SIG-M5 treated with dmso at 0.1 percent for 504 hours (cell line): Measurements from ENCODE around the gene PCDHGA11.
"Not testable (repeated sequence)": the region's sequence is repeated elsewhere in the genome, so short reads cannot be mapped to it uniquely, and the experiment has no call there.

Experiments used
- DNase-seq: peaks from one replicate; lab custom pipeline; 2025; ENCODE audit not compliant: unreplicated experiment; lab: John Stamatoyannopoulos, UW

The PCDHGA11 gene

GRCh38 chr5:141420855-141421488, at the start of gene PCDHGA11:
Gene PCDHGA11 (plus strand): TSS chr5:141421051. CDS start chr5:141421228, 177 bp downstream.
- DNase-seq, result no peak

DNA sequence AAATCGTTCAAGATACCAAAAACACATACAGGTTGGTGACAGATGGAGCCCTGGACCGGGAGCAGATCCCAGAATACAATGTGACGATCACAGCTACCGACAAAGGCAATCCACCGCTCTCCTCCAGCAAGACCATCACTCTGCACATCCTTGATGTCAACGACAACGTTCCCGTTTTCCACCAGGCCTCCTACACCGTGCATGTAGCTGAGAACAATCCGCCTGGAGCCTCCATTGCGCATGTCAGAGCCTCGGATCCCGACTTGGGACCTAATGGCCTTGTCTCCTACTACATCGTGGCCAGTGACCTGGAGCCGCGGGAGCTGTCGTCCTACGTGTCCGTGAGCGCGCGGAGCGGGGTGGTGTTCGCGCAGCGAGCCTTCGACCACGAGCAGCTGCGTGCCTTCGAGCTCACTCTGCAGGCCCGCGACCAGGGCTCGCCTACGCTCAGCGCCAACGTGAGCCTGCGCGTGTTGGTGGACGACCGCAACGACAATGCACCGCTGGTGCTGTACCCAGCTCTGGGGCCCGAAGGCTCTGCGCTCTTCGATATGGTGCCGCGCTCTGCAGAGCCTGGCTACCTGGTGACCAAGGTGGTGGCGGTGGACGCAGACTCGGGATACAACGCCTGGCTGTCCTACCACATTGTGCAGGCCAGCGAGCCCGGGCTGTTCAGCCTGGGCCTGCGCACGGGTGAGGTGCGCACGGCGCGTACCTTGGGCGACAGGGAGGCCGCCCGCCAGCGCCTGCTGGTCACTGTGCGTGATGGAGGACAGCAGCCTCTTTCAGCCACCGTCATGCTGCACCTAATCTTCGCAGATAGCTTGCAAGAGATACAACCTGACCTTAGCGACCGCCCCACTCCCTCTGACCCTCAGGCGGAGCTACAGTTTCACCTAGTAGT, 49.0 kb upstream of the PCDHGA11 start:
- no peak for DNase-seq

DNA sequence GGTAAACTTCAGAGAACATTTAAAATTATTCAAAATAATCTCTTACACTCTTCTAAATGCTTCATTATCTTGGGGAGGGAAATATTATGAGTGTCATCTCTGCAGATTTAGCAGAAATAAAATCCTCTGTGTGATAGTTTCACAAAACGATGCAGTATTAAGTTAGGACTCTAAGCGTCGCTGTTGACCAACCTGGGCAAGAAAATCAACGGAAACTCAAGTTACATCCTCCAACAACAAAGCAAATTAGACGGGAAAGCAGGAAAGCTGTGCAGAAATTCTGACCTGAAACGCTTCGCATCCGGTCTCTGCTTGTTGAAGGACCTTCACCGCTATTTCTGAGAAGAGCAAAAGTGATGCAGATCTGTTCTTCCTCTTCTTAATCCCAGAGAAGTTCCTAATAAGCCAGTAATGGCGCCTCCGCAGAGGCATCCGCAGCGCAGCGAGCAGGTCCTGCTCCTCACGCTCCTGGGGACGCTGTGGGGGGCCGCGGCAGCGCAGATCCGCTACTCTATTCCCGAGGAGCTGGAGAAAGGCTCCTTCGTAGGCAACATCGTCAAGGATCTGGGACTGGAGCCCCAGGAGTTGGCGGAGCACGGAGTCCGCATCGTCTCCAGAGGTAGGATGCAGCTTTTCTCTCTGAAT, 47.1 kb upstream of the PCDHGA11 start, which contains the start of gene PCDHGA6:
TSS of gene PCDHGA6 (plus strand) at position 219 of the 645 bp plus-strand sequence. CDS start at position 412, 193 bp downstream.
- no peak for DNase-seq

GRCh38 chr5:141374627-141375026, 46.2 kb upstream of the PCDHGA11 start:
- no peak for DNase-seq

GRCh38 chr5:141375444-141376155, 45.3 kb upstream of the PCDHGA11 start:
- not testable (repeated sequence) for DNase-seq

DNA sequence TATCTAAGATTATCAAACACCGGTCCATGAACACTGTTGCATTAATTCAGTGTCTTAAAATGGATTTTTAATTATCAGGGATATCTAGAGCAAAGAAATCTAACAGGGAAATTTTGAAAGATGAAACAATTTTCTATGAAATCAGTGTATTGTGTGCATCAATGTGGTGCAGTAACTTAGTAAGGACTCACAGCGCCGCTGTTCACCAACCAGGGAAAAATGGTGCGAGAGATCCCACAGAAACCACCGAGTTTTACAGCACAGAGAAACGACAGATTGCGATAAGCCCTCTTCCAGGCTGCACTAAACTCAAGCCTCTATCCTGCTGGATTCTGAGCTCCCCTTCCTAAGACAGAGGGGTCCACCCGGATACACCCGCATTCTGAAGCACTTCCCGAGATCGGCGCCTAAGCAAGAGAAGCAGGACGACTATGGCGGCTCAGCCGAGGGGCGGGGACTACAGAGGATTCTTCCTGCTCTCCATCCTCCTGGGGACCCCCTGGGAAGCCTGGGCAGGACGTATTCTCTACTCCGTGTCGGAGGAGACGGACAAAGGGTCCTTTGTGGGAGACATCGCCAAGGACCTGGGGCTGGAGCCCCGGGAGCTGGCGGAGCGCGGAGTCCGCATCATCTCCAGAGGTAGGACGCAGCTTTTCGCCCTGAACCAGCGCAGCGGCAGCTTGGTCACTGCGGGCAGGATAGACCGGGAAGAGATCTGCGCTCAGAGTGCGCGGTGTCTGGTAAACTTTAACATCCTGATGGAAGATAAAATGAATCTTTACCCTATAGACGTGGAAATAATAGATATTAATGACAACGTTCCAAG, 38.2 kb upstream of the PCDHGA11 start, which contains the start of gene PCDHGA7:
TSS of gene PCDHGA7 (plus strand) at position 274 of the 826 bp plus-strand sequence. CDS start at position 432, 158 bp downstream.
- no peak for DNase-seq

DNA sequence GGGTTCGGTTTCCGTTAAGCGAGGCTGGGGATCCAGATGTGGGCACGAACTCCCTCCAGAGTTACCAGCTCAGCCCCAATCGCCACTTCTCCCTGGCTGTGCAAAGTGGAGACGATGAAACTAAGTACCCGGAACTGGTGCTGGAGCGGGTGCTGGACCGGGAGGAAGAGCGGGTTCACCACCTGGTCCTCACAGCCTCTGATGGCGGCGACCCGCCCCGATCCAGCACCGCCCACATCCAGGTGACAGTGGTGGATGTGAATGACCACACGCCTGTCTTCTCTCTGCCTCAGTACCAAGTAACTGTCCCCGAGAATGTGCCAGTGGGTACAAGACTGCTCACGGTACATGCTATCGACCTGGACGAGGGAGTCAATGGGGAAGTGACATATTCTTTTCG, 37.5 kb upstream of the PCDHGA11 start:
- DNase-seq, result no peak

DNA sequence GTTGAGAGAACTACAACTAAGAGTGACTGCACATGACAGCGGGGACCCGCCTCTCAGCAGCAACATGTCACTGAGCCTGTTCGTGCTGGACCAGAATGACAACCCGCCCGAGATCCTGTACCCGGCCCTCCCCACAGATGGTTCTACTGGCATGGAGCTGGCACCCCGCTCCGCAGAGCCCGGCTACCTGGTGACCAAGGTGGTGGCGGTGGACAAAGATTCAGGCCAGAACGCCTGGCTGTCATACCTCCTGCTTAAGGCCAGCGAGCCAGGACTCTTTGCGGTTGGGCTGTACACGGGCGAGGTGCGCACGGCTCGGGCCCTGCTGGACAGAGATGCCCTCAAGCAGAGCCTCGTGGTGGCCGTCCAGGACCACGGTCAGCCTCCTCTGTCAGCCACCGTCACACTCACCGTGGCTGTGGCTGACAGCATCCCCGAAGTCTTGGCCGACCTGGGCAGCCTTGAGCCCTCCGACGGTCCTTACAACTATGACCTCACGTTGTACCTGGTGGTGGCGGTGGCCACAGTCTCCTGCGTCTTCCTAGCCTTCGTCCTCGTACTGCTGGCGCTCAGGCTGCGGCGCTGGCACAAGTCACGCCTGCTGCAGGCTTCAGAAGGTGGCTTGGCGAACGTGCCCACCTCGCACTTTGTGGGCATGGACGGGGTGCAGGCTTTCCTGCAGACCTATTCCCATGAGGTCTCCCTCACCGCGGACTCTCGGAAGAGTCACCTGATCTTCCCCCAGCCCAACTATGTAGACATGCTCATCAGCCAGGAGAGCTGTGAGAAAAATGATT, 36.2 kb upstream of the PCDHGA11 start:
- DNase-seq, result no peak

- not testable (repeated sequence) for DNase-seq
Observed at GRCh38 chr5:141387557-141388311, 33.1 kb upstream of the PCDHGA11 start, which contains the start of gene PCDHGB4. Gene PCDHGB4 (plus strand): TSS chr5:141387698. CDS start chr5:141387885, 187 bp downstream.

- DNase-seq, result no peak
Observed at GRCh38 chr5:141388661-141389060, 32.2 kb upstream of the PCDHGA11 start.

GRCh38 chr5:141389153-141390042, 31.5 kb upstream of the PCDHGA11 start:
- DNase-seq, result no peak

DNA sequence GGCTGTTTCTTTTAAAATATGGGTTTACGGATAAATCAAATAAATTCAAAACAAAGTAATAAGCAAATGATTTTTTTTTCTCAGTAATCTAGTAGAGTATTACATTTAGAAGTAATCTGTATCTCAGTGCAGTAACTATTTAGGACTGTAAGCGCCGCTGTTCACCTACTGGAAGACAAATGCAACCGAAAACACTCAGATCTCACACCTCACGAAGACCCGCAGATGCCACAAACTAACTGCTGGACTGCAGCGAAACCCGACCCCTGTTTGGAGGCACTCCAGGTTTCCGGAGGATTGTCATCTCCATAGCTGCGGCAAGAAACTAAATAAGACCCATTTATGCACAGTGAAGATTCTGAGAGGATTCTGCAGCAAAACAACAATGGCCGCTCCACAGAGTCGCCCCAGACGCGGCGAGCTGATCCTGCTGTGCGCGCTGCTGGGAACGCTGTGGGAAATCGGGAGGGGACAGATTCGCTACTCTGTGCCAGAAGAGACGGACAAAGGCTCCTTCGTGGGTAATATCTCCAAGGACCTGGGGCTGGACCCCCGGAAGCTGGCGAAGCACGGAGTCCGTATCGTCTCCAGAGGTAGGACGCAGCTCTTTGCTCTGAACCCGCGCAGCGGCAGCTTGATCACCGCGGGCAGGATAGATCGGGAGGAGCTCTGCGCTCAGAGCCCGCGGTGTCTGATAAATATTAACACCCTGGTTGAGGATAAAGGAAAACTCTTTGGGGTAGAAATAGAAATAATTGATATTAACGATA, 28.2 kb upstream of the PCDHGA11 start, which contains the start of gene PCDHGA8:
TSS of gene PCDHGA8 (plus strand) at position 205 of the 770 bp plus-strand sequence. CDS start at position 386, 181 bp downstream.
- DNase-seq, result no peak

DNA sequence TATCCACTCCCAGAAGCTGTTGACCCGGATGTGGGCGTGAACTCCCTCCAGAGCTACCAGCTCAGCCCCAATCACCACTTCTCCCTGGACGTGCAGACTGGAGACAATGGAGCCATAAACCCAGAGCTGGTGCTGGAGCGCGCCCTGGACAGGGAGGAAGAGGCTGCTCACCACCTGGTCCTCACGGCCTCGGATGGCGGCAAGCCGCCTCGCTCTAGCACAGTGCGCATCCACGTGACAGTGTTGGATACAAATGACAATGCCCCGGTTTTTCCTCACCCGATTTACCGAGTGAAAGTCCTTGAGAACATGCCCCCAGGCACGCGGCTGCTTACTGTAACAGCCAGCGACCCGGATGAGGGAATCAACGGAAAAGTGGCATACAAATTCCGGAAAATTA, 27.6 kb upstream of the PCDHGA11 start:
- DNase-seq, result no peak

- not testable (repeated sequence) for DNase-seq
Observed at GRCh38 chr5:141394401-141395187, 26.3 kb upstream of the PCDHGA11 start.

DNA sequence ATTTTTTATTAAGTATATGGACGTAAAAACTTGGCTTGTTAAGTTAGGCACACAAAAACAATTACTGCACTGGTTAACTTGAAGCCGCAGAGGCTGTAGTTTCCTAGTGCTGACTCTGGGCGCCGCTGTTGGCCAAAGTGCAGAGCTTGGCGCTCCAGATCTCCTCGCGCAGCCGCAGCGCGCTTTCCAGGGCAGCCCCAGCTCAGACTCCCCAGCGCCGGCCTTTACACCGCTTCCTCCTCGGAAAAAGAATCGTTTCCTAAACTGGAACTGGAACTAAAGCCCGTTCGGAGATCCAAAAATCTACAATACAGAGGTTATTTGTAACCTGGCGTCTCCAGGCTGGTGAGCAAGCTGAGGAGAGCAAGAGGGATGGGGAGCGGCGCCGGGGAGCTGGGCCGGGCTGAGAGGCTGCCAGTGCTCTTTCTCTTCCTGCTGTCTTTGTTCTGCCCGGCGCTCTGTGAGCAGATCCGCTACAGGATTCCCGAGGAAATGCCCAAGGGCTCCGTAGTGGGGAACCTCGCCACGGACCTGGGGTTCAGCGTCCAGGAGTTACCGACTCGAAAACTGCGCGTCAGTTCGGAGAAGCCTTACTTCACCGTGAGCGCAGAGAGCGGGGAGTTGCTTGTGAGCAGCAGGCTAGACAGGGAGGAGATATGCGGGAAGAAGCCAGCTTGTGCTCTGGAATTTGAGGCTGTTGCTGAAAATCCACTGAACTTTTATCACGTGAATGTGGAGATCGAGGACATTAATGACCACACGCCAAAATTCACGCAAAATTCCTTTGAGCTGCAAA, 22.9 kb upstream of the PCDHGA11 start, which contains the start of gene PCDHGB5:
TSS of gene PCDHGB5 (plus strand) at position 192 of the 796 bp plus-strand sequence. CDS start at position 373, 181 bp downstream.
- DNase-seq, result not testable (repeated sequence)
